Subcutaneous adipose tissue (tissue), 4 donors: ENCODE results near the gene LSP1. TPM values are rescaled to one million over a fixed set of nuclear protein-coding genes. Genes with fewer than 3 reads are reported as not detected.

Source experiments
- total RNA-seq, 4 donors: library from RNA; depleted of rRNA; stranded (reverse); fragments of >200 nt; gene quantifications; one replicate each; pipeline ENCODE4 v1.1.0, GENCODE V29; 2016
- TF ChIP-seq, protein P1 (sequence below): fragments of 450-650 bp; IDR thresholded peaks from one replicate; pipeline ENCODE4 v1.5.1; 2016; ENCODE audit warnings: low read depth, mild to moderate bottlenecking, control low read depth, antibody characterized with exemption, moderate library complexity

Gene LSP1
- total RNA-seq, 4 donors from 2014 or later: 15.8 to 196 (median 73.4) TPM

GRCh38 chr11:1855886-1856265 is 3.0 kb downstream of the LSP1 start:
- TF ChIP-seq, protein P1, sequence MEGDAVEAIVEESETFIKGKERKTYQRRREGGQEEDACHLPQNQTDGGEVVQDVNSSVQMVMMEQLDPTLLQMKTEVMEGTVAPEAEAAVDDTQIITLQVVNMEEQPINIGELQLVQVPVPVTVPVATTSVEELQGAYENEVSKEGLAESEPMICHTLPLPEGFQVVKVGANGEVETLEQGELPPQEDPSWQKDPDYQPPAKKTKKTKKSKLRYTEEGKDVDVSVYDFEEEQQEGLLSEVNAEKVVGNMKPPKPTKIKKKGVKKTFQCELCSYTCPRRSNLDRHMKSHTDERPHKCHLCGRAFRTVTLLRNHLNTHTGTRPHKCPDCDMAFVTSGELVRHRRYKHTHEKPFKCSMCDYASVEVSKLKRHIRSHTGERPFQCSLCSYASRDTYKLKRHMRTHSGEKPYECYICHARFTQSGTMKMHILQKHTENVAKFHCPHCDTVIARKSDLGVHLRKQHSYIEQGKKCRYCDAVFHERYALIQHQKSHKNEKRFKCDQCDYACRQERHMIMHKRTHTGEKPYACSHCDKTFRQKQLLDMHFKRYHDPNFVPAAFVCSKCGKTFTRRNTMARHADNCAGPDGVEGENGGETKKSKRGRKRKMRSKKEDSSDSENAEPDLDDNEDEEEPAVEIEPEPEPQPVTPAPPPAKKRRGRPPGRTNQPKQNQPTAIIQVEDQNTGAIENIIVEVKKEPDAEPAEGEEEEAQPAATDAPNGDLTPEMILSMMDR: no peak

DNA sequence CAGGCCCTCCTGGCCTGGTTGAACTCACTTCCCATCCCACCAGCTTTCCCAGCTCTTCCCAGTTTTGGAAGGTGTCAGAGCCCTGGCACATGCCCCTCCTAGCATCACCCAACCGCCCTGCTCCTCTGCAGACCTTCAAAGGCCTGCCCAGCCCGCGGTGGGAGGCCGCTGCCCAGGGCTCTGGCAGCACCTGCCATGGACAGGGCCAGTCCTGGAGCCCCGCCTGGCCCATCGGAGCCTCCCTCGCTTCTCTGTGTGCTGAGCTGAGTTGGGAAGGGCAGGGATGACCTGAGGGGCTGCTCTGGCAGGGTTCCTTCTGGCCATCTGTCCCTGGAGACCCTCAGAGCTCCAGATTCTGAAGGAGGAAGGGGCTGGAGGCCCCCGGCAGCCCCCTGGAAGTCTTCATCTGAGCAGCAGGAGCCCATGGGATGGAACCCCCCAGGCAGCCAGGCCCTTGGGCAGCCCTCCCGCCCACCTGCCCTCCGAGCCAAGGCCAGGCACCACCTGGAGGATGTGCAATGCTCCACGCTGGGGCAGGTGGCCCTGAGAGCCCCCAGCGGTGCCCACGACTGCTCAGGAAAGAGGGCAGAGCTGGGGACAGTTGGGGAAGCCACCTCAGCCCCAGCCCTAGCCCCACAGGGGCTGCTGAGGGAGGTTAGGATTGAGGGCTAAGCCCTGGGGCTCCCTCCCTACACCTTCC is 3.6 kb downstream of the LSP1 start:
- TF ChIP-seq, protein P1: no peak

GRCh38 chr11:1857064-1857463 is 4.2 kb downstream of the LSP1 start:
- TF ChIP-seq, protein P1: no peak

DNA sequence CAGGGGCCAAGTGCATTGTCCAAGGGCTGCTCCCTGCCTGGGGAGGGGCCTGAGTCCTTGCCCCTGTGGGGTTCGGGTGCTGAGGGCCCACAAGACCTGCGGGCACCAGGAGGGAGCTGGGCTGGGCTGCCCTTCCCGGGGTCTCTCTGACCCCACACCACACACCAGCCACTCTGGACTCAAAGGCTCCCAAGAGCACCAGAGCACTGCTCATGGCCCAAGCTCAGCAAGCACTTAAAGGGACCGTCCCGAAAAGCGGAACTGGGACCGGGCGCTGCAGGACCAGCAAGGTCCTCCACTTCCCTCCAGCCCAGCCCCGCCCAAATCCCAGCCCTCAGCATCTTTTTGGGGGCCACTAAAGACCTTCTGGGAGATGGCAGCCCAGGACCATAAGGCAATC is 5.3 kb downstream of the LSP1 start:
- TF ChIP-seq, protein P1: no peak

- TF ChIP-seq, protein P1: no peak
These were observed 5.7 kb downstream of the LSP1 start for GRCh38 chr11:1858576-1858975.

DNA sequence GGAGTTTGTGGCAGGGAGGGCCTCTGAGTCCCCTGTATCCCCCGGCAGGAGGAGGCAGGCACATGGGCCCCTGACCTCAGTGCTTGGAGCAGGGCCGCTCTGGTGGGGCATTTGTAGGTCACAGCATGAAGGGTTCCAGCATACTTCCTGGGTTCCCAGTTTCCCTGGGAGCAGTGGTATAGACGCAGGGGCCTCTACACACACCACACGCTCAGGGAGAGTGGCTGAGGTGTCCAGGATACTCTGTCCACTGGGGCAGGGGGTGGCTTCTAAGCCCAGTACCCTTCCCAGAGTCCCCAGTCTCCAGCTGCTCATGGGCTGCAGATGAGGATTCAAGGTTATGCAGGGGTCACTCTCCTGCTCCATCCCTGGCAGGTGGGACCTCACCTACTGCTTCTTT is 6.1 kb downstream of the LSP1 start:
- TF ChIP-seq, protein P1: no peak

DNA sequence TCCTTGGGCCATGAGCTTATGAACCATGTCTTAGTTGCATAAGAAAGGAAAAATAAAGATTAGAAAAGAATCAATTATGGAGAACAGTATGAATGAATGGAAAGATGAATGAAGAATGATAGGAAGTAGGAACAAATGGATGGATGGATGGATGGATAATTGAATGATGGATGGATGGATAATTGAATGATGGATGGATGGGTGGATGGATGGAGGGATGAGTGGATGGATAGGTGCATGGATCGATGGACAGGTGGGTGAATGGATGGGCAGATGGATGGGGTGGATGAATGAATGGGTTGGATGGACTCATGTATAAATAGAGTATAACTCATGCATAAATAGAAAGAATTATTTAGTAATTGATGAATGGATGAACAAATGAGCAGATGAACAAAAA is 7.2 kb downstream of the LSP1 start:
- TF ChIP-seq, protein P1: no peak
